ENCODE data around the gene CHN2. TPM values are rescaled to one million over a fixed set of nuclear protein-coding genes. Genes with fewer than 3 reads are reported as not detected.

CHN2 gene
- total RNA-seq, 1 experiment from 2014 or later: 5.0 TPM

GRCh38 chr7:29471444-29472138, 277.0 kb downstream of the CHN2 start:
- ATAC-seq (no peak), DNase-seq (ENCODE audit: low spot score) (no peak)
- CTCF ChIA-PET: no interaction called here
- H3K9me3 Mint-ChIP-seq: no peaks in the 10 kb centered on the region
- H3K36me3 Mint-ChIP-seq: no peaks in the 10 kb centered on the region
- no peak overlapping the region for H3K4me3 Mint-ChIP-seq
- no peak overlapping the region for H3K27ac Mint-ChIP-seq
- no peaks in the 10 kb centered on the region for H3K27me3 Mint-ChIP-seq (ENCODE audit: low read depth)
- TF ChIP-seq NFYB (CRISPR knock-in tag; conservative IDR thresholded peaks at IDR 0.05; ENCODE audit: low read depth) (no peak), CREB1 (CRISPR knock-in tag; IDR thresholded peaks at IDR 0.05) (no peak), JUN (CRISPR knock-in tag; IDR thresholded peaks at IDR 0.05) (no peak), ZNF671 (CRISPR knock-in tag; IDR thresholded peaks at IDR 0.05) (no peak), KAT7 (CRISPR knock-in tag; IDR thresholded peaks at IDR 0.05; ENCODE audit: borderline replicate concordance) (no peak), GABPB1 (CRISPR knock-in tag; IDR thresholded peaks at IDR 0.05) (no peak), NFE2L1 (CRISPR knock-in tag; IDR thresholded peaks at IDR 0.05) (no peak), TEAD4 (CRISPR knock-in tag; IDR thresholded peaks at IDR 0.05) (no peak), PRDM15 (CRISPR knock-in tag; IDR thresholded peaks at IDR 0.05) (no peak), GTF2I (CRISPR knock-in tag; conservative IDR thresholded peaks at IDR 0.05) (no peak)
- TF ChIP-seq, protein P1, sequence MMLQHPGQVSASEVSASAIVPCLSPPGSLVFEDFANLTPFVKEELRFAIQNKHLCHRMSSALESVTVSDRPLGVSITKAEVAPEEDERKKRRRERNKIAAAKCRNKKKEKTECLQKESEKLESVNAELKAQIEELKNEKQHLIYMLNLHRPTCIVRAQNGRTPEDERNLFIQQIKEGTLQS (CRISPR knock-in tag; conservative IDR thresholded peaks at IDR 0.05): no peak
- POLR2A ChIA-PET: no interaction called here
- H3K4me1 Mint-ChIP-seq: 0 out of 2 replicates have a peak, but pooled peaks cover 3% of the 10 kb centered on the region

GRCh38 chr7:29476916-29477315, 282.3 kb downstream of the CHN2 start:
- peaks cover 13% of the 10 kb centered on the region for H3K4me1 Mint-ChIP-seq

More at GRCh38 chr7:29476916-29477315, 282.3 kb downstream of the CHN2 start:
- H3K36me3 Mint-ChIP-seq: no peaks in the 10 kb centered on the region
- no peaks in the 10 kb centered on the region for H3K9me3 Mint-ChIP-seq
- H3K4me3 Mint-ChIP-seq: no peak overlapping the region
- DNase-seq (ENCODE audit: low spot score): no peak
- no peak for ATAC-seq
- H3K27ac Mint-ChIP-seq: no peak overlapping the region
- POLR2A ChIA-PET: no interaction called here
- CTCF ChIA-PET: no interaction called here
- no peaks in the 10 kb centered on the region for H3K27me3 Mint-ChIP-seq (ENCODE audit: low read depth)
- no peak for TF ChIP-seq CREB1 (CRISPR knock-in tag; IDR thresholded peaks at IDR 0.05)
- no peak for TF ChIP-seq ZNF232 (CRISPR knock-in tag; IDR thresholded peaks at IDR 0.05)
- no peak for TF ChIP-seq SOX15 (CRISPR knock-in tag; IDR thresholded peaks at IDR 0.05)
- TF ChIP-seq NR2C2 (CRISPR knock-in tag; IDR thresholded peaks at IDR 0.05): no peak
- TF ChIP-seq TCF7 (CRISPR knock-in tag; IDR thresholded peaks at IDR 0.05; ENCODE audit: low read depth): no peak
- TF ChIP-seq, protein P2, sequence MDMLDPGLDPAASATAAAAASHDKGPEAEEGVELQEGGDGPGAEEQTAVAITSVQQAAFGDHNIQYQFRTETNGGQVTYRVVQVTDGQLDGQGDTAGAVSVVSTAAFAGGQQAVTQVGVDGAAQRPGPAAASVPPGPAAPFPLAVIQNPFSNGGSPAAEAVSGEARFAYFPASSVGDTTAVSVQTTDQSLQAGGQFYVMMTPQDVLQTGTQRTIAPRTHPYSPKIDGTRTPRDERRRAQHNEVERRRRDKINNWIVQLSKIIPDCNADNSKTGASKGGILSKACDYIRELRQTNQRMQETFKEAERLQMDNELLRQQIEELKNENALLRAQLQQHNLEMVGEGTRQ (CRISPR knock-in tag; IDR thresholded peaks at IDR 0.05): no peak
- no peak for TF ChIP-seq ZMAT4 (CRISPR knock-in tag; IDR thresholded peaks at IDR 0.05)
- no peak for TF ChIP-seq ZNF138 (CRISPR knock-in tag; conservative IDR thresholded peaks at IDR 0.05)
- TF ChIP-seq, protein P3, sequence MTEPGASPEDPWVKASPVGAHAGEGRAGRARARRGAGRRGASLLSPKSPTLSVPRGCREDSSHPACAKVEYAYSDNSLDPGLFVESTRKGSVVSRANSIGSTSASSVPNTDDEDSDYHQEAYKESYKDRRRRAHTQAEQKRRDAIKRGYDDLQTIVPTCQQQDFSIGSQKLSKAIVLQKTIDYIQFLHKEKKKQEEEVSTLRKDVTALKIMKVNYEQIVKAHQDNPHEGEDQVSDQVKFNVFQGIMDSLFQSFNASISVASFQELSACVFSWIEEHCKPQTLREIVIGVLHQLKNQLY (CRISPR knock-in tag; IDR thresholded peaks at IDR 0.05): no peak
- no peak for TF ChIP-seq RORB (CRISPR knock-in tag; IDR thresholded peaks at IDR 0.05)
- no peak for TF ChIP-seq KAT7 (CRISPR knock-in tag; IDR thresholded peaks at IDR 0.05; ENCODE audit: borderline replicate concordance)
- TF ChIP-seq ZNF416 (CRISPR knock-in tag; IDR thresholded peaks at IDR 0.05): no peak
- TF ChIP-seq IRF2 (CRISPR knock-in tag; IDR thresholded peaks at IDR 0.05; ENCODE audit: borderline replicate concordance, low read depth): no peak

Measured in WTC11 (cell line).